Activated CD4-positive, alpha-beta T cell treated with anti-CD3 and anti-CD28 coated beads, Interleukin-2, amount 50 U/mL, for 4 hours (primary cell): ENCODE measurements around the gene OTP.
"Not testable (repeated sequence)": the region's sequence is repeated elsewhere in the genome, so short reads cannot be mapped to it uniquely, and the experiment has no call there.

Experiments used
- DNase-seq, 2 experiments: peaks; one replicate each; pipeline ENCODE4 v3.0.0-alpha.2; 2020

OTP gene

DNA sequence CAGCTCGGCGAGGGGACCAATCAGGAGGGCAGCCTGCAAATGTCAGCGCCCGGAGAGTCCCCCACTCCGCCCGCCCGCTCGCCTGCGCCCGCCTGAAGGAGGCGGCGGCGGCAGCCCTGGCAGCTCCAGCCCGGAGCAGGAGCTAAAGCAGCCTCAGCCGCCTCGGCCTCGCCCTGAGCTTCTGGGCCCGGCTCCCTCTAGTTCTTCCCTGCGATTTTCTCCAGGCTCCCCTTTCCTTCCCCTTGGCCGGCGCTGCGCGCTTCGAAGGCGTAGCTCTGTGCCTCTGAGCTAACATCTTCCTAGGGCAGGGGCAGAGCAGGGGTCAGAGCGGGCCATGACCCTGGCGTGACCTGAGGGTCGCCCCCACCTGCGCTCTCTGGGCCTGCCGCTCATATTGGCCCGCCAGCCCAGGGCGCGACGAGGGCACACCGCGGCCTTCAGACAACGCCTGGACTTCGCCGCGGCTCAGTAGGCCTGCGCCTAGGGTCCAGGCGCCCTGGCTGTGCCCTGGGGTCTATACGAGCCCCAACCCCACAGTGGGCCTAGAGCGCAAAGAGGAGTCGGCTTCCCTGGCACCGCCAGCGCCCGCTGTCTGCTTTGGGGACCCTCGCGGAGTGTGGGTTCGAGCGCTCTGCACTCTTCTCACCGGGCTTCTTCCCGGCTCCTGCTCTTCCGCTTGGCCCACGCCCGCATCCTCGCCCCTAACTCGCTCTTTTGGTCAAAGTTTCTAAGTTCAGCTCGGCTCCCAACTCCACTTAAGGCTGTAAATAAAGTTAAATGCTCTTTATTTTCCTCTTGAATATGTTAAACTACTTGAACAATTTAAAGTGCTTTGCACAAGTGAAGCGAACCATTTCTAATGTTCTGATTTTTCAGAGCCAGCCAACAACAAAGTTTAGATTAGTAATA is 504 bp upstream of the OTP start:
- no peak for DNase-seq

DNA sequence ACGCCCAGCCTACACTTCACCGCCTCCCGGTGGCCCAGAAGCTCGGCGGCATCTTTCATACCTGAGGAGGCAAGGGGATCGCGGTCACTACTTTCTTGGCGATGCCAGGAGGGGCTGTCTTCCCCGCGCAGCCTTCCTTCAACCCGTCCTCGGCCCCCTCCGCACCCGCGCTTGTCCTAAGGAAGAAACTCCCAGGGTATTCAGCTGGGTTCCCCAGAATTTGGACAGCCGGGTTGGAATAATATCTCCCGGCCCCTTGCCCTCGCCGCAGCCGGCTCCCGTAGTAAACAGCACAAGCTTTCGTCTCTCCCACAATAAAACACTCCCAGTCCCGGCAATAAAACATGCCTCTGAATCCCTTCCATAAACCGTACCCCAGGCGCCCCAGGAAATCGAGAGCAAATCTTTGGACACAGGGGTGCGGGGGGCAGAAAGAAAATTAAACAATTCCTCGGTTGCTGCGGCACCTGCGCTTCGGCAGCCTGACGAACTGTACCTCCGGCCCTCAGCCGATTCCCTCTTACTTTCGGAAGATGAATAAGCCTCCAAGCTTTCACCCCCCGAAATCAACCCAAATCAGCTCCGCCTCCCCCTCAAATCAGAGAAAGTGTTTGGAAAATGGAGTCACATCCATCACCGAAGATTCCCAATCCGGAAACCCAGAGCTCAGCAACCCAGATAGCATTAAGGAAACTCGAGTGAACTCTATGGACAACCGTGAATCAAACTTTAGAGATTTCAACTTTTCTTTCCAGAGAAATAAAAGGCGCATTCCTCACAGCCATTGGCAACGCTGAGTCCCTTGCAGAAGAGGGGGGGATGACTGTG is 1.1 kb downstream of the OTP start:
- no peak for DNase-seq

DNA sequence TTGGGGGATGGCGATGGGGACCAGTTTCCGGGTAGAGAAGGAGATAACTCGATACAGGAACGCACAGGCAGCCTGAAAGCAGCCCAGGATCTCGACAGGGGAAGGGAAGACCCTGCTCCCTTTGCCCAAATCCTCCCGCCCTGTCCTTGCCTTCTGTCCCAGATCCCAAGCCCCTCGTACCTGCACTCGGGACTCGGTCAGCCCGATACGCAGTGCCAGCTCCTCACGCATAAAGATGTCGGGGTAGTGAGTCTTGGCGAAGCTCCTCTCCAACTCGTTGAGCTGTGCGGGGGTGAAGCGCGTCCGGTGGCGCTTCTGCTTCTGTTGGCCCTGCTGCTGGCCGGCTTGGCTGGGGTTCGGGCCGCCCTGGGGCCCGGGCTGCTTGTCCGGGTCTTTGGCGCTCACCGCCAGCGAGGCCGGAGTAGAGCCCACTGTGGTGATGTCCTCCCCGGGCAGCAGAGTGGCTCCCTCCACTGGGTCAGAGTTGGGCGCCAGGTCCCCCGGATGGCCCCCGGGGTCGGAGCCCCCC is 1.8 kb downstream of the OTP start:
- DNase-seq, result no peak

DNA sequence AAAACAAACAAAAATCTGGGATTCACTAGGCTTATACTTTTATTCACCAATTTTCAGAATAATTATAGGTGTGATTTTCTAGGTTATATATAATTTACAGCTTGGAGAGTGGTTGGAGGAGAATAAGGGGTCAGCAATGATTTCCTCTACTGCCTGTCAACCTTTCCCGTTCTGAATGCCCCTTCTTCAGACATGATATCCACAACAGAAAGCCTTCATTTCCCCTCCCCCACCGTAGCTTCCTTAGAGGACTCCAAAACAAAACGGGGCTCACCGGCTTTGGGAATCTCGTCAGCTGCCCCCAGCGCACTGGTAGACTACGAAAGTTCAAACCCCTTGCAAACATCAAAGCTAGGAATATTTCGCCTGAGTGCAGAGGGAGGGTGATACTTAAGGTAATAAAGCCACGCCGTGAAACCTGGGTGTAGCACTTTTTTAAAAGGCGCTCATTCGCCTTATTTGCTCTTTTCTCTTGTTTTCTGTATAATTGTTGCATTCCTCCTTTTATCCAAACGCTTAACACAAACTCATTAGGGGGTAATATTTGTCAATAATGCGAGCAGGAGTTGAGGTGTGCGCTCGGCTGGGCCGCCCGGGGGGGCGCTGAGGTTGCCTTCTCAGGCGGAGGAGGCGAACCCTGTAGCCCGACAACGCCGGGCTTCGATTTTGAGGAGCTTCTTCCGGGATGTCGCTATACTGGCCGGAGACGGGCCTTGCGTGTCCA is 2.4 kb downstream of the OTP start:
- DNase-seq, result no peak

DNA sequence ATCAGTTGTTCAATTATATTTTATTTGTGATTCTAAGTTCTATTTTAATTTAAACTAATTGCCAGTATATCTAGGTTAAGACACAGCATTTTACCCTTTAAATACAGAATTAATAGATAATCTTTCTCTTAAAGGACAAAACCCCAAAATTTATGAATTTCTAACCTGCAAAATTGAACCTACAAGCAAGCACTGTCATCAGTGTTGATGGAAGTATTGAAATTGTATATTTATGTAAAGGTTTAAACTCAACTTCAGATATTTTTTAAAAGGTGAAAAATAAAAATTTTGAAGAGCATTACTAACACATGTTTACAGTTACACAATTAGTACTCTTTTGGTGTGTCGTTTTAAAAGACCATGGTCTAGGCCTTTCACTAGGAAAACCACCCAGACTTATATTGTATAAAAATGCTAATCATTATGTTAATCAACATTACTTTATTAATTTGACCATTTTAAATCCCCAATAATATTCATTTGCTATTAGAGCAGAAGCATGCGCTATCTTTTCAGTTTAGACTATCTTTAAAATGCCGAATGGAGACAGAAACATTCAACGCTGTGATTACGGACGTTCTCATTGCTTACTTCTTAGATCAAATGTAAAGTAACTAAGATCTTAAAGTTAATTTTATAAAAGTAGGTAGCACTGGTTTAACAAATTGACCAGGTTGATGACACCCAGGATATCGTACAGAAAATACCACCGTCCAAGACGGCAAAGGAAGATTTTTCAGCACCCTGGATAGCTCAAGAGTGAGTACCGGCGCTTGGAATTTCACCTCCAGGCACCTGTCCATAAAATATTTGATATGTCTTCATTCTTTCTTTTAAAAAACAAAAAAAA is 3.2 kb downstream of the OTP start:
- no peak for DNase-seq

DNA sequence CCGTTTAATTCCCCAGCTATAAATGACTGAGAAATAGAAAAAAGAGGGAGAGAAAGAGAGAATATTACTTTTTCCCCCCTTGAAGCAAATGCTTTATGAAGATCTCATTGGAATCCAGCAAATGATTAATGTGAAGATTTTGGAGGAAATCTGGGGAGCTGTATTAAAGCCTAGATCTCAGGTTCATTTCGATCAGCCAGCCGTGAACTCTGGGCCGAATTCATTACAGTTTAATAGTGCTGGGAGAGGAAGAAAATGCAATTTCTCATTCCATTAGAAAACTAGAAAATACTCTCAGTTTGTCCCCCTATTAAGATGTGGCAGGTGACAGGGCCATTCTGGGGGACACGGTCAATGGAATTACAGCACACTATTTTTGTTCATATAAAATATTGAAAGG is 4.8 kb downstream of the OTP start:
- no peak for DNase-seq

DNA sequence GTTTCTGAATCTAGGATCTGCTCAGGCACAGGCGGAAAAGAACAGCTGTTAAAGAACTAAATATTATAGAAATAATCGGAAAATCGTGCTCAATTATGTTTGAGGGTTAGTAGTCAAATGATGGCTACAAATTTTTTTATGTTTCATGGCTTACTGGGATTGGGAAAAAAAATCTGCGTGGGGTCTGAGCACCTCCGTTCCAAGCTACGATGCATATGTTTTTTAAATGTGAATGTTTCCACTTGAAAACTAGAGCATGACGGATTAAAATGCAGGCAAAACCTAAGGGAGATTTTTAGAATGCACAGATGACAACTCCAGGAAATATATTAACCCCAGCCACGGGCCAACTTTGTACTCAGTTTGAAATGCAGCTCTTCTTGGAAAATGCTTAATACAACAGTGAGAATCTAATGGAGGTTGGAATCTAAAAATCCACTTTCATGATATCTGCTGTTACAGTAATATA is 5.3 kb downstream of the OTP start:
- DNase-seq, result no peak

DNA sequence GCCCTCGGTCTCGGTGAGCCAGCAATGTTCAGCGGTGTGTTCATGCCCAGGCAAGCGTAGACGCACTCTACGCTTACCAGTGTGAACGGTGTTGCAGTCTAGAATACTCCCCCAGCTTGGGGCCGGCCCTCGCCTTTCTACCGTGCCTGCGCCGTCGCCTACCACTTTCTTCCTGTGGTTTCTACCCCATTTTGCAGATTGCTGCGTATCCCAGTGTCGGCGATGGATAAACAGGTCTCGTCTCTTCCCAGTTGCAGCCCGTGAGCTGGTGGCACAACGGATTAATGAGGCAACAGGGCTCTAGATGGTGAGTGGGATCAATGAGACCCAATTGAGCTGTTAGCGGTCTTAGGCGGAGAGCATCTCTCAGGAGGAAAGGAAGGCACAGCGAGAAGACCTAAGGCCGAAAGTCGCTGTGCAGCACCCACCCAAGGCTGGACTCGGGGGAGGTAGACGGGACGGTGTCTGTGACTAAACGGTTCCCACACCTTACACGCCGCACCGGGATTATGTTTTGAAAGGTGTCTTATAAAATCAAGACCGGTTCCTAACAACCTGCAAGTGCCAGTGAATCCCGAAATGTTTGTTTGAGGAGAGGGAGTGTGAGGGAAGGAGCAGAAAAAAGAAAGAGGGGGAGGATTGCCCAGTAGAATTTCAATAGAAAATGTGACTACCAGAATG is 5.8 kb downstream of the OTP start:
- no peak for DNase-seq

DNA sequence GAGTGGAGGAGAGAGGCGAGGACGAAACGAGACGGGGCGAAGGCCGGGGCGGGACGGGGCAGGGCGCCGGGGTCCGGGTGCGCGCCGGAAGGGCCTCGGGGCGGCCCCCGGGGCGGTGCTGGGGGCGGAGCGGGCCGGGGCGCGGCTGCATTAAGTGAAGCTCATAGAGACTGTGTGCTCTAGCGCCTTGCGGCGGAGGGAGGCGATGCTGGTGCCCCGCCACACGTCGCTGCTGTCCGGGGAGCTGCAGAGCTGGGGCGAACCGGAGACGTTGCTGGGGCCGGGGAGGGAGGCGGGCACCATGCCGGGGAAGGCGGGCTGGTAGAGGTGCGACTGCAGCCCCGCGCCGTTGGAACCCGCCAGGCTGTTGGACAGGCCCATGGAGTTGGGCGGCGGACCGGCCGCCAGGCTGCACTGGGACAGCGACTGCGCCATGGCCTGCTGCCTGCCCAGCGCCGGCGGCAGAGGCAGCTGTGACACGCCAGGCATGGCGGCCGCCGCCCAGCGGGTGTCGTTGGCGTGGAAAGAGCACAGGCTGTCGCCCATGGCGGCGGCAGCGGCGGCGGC is 8.3 kb downstream of the OTP start:
- DNase-seq, result no peak

DNA sequence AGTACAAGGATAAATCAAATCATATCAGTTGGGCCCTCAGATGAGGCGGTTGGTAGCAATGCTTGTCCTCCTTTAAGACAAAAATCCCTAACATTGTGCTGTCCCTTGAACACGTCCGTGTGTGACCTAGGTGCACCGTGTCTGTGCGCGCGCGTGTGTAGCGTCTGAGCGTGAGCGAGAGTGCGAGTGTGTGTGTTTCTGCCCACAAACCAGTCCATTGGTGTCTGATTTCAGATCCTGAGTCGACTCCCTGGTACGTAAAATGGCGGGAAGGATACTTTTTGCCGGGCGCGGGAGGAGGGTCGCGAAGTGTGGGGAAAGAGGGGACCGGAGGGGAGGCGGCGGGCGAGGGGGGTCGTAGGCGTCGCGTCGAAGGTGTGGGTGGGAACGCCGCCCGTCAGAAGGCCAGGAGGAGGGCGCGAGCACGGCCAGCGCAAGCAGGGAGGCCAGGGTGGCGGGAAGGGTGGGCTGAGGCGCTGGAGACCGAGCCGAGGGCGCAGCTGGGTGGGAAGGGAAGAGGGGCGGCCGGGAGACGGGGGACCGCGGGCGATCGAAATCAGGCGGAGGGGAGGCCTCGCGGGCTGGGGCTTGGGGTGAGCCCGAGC is 8.9 kb downstream of the OTP start:
- DNase-seq, result no peak

DNA sequence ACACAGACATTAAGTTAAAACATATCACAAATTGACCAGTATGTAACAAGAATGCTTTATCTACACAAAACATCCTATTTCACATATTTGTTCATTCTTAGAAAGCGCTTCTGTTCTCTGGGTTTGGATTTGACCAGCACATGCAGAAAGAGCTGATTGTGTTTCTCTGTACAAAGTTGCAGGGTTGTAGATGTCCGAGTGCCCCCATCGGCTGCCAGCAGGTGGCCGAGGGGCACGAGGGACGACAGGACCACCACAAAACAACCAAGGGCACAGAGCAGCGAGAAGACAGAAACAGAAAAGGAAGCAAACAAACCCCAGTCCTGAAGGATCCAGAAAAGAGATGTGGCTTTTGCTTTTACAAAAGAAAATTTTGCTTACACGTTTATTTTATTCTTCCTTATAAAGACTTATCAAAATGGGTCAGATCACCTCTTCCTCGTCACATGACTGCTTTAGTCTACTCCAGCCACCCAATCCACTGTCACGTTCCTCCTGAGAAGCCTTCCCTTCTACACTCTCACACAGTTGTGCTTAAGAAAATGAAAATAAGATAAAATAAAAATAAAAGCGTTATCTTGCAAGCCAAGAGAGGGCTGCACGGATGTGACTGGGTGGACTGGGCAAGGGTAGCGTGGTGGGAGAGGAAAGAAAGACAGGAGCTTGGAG is 9.5 kb downstream of the OTP start:
- DNase-seq, result no peak

DNA sequence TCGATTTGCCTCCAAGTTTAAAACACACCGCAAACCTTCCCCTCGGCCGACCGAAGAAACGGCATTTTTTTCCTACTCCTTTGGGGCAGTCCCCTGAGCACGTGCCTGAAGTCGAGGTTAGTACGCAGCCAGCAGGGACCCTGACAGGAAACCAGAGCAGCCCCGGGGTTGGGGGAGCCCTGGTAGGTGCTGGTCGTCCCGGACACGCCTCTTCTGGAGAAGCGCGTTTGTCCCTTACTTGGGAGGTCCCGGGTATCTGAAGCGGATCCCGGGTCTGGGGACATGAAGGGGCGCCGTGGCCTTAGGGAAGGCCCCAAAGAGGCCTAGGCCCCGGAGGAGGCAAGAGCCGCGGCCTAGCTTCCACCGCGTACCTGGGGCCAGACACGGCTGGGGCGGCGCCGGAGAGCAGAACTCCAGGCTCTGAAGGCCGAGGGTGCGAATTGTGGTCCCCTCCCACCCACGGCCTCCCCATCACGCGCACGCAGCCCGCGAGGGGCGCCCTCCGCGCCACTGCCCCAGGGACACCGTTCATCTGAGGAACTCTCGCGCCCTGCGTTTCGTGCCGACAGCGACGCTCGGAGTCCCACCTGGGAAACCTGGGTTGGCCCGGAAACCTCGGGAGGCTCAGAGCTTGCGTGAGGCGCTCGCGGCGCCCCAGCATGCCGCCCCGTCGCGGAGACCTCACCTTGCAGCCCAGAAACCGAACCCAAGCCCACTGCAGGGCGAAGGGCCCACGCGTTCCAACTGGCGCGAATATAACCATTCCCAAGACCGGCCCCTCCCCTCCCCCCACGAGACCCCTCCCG is 10.4 kb downstream of the OTP start:
- DNase-seq, result no peak

DNA sequence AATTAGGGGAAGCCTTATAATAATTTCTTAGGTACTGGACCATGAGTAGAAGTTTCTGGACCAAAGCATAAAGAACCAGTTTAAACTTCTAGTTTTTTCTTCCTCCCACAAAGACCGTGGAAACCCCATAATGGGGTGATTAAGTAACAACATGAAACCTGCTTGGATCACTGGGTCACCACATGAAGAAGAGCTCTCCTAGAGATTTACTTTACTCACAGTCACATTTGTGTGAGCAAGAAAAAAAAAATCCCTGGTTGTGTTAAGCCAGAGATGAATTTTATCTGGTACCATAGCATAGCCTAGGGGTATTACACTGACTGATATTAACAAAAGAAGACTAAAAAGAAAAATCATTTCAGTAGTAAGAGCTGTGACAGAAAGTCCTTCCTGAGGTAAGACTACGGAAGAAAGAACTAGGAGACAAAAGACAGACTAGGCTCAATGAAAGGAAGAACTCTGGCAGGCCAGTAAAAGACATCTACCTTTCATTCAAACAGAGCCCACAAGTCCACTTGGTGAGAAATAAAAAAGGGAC is 15.2 kb downstream of the OTP start:
- no peak for DNase-seq

DNA sequence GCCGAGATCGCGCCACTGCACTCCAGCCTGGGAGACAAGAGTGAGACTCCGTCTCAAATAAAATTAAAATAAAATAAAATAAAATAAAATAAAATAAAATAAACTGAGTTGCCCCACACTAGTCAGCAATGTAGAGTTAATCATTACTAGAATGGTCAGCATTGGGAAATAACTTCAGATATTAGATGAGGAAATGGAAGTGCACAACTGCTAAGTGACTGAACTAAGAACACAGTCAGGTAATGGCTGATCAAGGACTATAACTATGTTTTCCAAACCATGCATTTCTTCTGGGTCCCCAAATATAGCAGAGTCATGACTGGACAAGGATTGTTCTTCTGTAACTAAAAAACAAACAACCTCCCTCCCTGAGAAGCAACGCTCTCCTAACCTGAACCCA is 17.1 kb downstream of the OTP start:
- DNase-seq, result no peak

DNA sequence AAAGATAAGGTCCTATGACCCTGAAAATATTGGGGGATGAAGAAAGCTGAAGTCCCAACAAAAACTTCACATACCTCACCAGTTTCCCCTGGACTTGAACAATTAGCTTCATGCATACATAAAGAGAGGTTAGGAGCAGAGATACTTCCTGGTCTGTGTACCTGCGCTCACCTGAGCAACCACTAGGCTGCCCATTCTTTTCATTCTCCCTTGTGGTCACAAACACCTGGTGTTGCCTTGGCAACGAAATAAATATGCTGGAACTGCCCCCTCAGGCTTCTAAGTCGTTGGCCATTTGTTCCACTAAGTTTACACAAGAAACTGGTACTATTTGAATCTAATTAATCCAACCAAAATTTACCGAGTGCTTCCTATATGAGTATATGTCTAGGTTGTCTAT is 18.1 kb downstream of the OTP start:
- no peak for DNase-seq

DNA sequence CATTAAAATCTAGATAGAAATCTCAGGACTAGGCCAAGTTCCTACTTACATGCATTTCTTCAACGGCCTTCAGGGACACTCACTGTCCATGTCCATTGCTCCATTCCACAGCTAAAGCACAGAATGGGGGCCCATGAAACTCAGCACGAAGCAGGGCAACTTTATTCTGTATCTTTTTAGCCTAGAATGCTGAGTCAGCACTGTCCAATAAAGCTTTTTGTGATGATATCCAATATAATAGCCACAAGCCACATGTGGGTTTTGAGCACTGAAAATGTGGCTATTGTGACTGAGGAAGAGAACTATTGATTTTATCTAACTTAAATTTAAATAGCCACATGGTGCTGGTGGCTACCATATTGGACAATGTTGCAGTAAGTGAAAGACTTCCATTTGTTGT is 21.6 kb downstream of the OTP start:
- DNase-seq, result no peak

DNA sequence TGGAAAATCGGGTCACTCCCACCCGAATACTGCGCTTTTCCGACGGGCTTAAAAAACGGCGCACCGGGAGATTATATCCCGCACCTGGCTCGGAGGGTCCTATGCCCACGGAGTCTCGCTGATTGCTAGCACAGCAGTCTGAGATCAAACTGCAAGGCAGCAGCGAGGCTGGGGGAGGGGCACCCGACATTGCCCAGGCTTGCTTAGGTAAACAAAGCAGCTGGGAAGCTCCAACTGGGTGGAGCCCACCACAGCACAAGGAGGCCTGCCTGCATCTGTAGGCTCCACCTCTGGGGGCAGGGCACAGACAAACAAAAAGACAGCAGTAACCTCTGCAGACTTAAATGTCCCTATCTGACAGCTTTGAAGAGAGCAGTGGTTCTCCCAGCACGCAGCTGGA is 29.6 kb downstream of the OTP start:
- not testable (repeated sequence) for DNase-seq

DNA sequence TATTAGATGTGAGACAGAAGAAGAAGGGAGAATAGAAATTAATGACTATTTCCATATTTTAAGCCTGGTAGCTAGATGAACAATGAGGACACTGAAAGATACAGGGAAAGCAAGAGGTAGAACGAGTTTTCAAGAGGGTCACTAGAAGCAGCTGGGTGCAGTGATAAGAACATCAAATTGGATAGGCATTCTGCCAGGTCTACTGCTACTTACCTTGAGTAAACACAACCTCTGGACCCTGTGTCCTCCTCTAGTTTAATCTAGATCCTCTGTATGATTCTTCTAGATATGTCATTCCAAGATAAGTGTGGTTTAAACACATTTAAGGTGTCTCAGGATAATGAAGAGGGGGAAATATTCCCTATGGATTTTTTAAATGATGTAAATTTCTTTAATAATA is 31.2 kb downstream of the OTP start:
- no peak for DNase-seq

DNA sequence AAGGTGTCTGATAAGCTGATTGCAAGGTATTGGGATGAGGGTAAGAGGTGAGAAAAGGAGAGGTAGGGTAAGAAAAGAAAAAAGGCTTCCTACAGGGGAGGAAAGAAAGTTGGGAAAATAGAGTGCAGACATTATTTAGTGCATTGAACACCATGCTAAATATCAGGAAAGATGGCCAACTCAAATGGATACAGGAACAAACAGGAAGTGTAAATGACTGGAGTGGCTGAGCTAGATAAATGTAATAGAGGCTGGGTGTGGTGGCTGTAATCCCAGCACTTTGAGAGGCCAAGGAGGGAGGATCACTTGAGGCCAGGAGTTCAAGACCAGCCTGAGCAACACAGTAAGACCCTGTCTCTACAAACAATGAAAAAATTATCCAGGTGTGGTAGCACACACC is 32.2 kb downstream of the OTP start:
- DNase-seq, result no peak
